NCI-H1105 treated with DMSO at 0.1 percent for 48 hours (cell line): ENCODE results near the gene HOXA13.
A peak's percentile ranks its signal among the peaks of the same experiment; 100 is the strongest.

Experiments used
- DNase-seq: peaks from one replicate; lab custom pipeline; 2025; lab: John Stamatoyannopoulos, UW

The HOXA13 gene

GRCh38 chr7:27181795-27182275 lies 18.1 kb downstream of the HOXA13 start:
- DNase-seq, result no peak

- no peak for DNase-seq
Observed at GRCh38 chr7:27180431-27181420, 19.2 kb downstream of the HOXA13 start.

- DNase-seq, result no peak
Observed at GRCh38 chr7:27179503-27180430, 20.1 kb downstream of the HOXA13 start.

GRCh38 chr7:27179030-27179429 lies 20.9 kb downstream of the HOXA13 start:
- DNase-seq, result no peak

GRCh38 chr7:27178366-27178765 lies 21.5 kb downstream of the HOXA13 start:
- no peak for DNase-seq

GRCh38 chr7:27177795-27178320 lies 22.0 kb downstream of the HOXA13 start:
- DNase-seq, result no peak

GRCh38 chr7:27176962-27177794 lies 22.7 kb downstream of the HOXA13 start:
- no peak for DNase-seq

- DNase-seq, result no peak
Observed at GRCh38 chr7:27176524-27176845, 23.4 kb downstream of the HOXA13 start.

- no peak for DNase-seq
Observed at GRCh38 chr7:27175626-27176523, 24.0 kb downstream of the HOXA13 start.

GRCh38 chr7:27174874-27175625 lies 24.8 kb downstream of the HOXA13 start:
- DNase-seq, result no peak

GRCh38 chr7:27173956-27174873 lies 25.7 kb downstream of the HOXA13 start, which contains the start of gene HOXA10:
TSS of gene HOXA10 (minus strand) at chr7:27174320. CDS start at chr7:27174306, 14 bp downstream.
- peak; percentile 61 for DNase-seq

- peak; percentile 57 for DNase-seq
Observed at GRCh38 chr7:27173511-27173955, 26.4 kb downstream of the HOXA13 start.

GRCh38 chr7:27172823-27173510 lies 26.9 kb downstream of the HOXA13 start:
- peak; percentile 57 for DNase-seq

GRCh38 chr7:27172315-27172774 lies 27.5 kb downstream of the HOXA13 start:
- peak; percentile 41 for DNase-seq

- DNase-seq, result peak; percentile 51
Observed at GRCh38 chr7:27171637-27172314, 28.1 kb downstream of the HOXA13 start.

GRCh38 chr7:27171325-27171636 lies 28.6 kb downstream of the HOXA13 start:
- peak; percentile 37 for DNase-seq
